Right renal cortex interstitium (tissue), 3 donors: Measurements from ENCODE around the gene POLR2A. TPM values are rescaled to one million over a fixed set of nuclear protein-coding genes. Genes with fewer than 3 reads are reported as not detected.

ENCODE experiments used
- DNase-seq, 3 donors: peaks; one replicate each; pipeline ENCODE4 v3.0.0-alpha.2; 2013; ENCODE audit warnings: low read depth in 3 of 3, low spot score in 2 of 3
- polyA plus RNA-seq, 3 donors: library from polyadenylated mRNA; unstranded; fragments of 120-200 nt; gene quantifications; one replicate each; pipeline ENCODE4 v1.2.1, GENCODE V29; 2013; ENCODE audit not compliant: insufficient read length in 3 of 3

The POLR2A gene
- 100 to 1,000 TPM; 108 to 118 (median 118) TPM for polyA plus RNA-seq

DNA sequence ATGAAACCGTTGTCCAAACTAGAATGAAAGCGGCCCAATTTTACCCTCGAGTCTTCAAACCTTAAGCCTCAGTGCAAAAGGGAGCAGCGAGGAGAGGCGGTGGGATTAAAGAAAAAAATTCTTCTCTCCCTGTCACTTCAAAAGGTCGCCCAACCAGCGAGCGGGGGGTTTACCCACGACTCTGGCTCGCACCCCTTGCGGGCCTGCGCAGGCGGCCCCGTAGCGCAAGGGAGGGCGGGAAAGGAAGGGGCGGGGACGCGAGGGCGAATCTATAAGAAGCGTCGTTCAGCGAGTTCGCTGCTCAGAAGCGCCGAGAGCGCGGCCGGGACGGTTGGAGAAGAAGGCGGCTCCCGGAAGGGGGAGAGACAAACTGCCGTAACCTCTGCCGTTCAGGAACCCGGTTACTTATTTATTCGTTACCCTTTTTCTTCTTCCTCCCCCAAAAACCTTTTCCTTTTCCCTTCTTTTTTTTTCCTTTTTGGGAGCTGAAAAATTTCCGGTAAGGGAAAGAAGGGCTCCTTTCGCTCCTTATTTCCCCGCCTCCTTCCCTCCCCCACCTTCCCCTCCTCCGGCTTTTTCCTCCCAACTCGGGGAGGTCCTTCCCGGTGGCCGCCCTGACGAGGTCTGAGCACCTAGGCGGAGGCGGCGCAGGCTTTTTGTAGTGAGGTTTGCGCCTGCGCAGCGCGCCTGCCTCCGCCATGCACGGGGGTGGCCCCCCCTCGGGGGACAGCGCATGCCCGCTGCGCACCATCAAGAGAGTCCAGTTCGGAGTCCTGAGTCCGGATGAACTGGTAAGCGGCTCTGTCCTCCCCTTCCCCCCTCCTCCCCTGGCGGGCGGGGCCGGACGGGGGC lies at the start of gene POLR2A:
POLR2A (plus strand) TSS at position 300 of the 852 bp plus-strand sequence.
- peak; percentile 95 to 98 (median 96) for DNase-seq

DNA sequence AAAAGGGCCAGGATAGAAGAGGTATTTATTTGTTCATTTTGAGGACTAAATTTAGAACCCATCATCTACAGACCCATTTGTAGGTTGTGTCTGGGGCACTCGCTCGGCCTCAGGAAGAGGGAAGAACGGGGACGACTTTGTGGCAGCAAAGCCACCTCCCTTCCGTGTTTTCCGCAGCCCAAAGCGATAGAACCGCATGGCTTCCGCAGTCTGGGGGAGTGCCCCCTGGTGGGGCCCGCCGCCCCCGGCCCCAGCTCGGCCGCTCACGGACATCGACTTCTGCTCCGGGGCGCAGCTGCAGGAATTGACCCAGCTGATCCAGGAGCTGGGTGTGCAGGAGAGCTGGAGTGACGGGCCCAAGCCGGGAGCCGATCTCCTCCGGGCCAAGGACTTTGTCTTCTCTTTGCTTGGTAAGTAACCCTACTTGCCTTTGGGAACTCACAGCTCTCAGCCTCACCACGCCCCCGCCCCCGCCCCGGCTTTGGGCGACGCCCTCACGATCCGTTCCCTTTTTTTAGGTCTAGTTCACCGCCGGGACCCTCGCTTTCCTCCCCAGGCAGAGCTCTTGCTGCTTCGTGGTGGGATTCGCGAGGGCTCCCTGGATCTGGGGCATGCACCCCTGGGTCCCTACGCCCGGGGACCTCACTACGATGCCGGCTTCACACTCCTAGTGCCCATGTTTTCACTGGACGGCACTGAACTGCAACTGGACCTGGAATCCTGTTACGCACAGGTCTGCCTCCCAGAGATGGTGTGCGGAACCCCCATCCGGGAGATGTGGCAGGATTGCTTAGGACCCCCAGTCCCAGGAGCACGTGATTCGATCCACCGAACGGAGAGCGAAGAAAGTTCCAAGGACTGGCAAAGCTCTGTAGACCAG lies 48.2 kb upstream of the POLR2A start:
- DNase-seq, result no peak

GRCh38 chr17:7436556-7437368 lies 47.4 kb upstream of the POLR2A start:
- no peak for DNase-seq

- DNase-seq, result no peak
Observed at GRCh38 chr17:7437369-7437863, 46.8 kb upstream of the POLR2A start.

- no peak for DNase-seq
Observed at GRCh38 chr17:7437950-7438614, 46.1 kb upstream of the POLR2A start.

GRCh38 chr17:7438656-7439460 lies 45.3 kb upstream of the POLR2A start:
- no peak for DNase-seq

DNA sequence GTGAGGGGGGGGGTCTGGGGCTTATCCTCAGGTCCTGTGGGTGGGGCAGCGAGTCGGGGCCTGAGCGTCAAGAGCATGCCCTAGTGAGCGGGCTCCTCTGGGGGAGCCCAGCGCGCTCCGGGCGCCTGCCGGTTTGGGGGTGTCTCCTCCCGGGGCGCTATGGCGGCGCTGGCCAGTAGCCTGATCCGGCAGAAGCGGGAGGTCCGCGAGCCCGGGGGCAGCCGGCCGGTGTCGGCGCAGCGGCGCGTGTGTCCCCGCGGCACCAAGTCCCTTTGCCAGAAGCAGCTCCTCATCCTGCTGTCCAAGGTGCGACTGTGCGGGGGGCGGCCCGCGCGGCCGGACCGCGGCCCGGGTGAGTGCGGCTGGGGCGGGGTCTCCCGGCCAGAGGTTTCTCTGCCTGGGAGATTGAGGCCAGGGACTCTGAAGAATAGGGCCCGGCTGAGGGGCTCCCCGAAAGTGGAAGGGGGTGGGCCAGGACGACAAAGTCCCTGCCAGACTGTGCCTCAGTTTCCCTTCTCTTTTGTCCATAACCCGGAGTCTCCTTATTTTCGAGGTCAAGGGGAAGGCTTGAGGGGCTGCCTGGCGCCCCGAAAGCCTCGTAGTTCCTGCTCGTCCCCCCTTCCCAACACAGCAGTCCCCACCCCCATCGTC lies 44.6 kb upstream of the POLR2A start, which contains the start of gene FGF11:
FGF11 (plus strand) TSS at position 51 of the 651 bp plus-strand sequence; CDS start at position 160, 109 bp downstream.
- DNase-seq, result no peak

- DNase-seq, result no peak
Observed at GRCh38 chr17:7440113-7440833, 43.9 kb upstream of the POLR2A start.

- no peak for DNase-seq
Observed at GRCh38 chr17:7440834-7441195, 43.4 kb upstream of the POLR2A start.

DNA sequence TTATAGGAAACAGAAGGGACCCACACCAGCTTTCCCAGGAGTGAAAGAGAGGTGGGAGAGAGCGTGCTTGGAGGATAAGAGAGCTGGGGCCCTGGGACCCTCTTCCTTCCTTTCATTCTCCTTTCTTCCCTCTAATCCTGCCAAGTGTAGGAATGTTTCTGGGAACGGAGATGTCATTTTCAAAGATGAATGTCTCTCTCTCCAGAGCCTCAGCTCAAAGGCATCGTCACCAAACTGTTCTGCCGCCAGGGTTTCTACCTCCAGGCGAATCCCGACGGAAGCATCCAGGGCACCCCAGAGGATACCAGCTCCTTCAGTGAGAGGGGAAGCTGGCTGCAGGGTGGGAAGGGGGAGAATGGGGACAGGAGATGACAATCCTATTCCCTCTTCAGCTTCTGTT lies 42.9 kb upstream of the POLR2A start:
- no peak for DNase-seq

DNA sequence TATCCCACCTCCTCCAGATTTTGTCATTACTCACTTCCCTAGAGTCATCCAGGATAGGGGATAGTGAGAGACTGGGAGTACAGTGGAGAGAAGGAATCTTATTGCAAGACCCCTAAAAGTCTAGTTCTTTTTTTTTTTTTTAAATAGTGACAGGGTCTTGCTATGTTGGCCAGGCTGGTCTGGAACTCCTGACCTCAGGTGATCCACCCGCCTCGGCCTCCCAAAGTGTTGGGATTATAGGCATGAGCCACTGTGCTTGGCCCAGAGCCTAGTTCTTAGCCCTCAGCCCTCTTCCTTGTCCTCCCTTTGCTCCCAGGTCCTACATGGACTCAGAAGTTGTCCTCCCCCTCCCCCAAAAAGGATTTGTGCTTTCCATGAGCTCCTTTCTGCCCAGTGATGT lies 42.0 kb upstream of the POLR2A start:
- no peak for DNase-seq

DNA sequence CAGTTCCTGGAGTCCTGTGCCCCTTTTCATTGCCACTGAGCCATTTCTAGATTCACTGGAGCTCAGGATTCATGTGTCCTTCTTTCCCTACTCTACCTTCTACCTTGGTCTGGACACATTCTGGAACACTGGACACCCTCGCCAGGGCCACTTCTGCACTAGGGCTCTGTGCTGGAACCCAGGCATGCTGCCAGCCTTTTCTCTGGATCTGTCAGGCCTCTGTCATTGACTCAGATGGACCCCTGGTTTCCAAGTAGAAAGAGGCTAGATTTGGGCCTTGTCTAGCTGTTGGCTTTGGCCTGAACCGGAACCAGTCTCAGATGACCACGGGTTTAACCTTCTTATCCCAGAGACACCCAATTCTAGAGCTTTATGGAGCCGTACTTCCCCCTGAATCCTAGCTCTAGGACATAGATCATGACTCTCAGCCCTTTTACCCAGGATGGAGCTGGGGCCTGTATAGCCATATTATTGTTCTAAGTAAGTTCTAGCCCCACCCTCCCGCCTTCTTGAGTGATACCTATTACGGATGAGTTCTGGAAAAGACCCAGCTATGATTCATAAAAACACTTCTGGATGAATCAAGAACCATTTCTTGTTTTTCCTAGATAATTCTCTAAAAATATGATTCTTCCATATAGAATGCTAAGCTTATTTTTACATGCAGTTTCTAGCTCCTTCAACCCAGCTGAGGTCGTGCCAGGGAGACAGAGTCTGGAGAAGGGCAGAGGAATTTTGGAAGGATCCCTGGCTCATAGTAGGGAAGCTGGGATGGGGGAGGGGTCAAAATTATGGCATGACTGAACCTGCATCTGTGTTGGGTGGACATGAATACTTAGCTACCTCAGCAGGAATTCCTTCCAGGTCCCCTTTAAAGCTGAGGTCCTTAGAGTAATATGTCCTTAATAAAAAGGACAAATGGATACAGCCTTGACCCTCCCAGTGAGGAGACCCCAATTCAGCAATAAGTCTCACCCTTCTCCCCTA lies 40.4 kb upstream of the POLR2A start:
- no peak for DNase-seq

- no peak for DNase-seq
Observed at GRCh38 chr17:7444682-7445618, 39.2 kb upstream of the POLR2A start, which contains the start of gene CHRNB1. TSS of gene CHRNB1 (plus strand) at chr17:7445061. CDS start at chr17:7445128, 67 bp downstream.

DNA sequence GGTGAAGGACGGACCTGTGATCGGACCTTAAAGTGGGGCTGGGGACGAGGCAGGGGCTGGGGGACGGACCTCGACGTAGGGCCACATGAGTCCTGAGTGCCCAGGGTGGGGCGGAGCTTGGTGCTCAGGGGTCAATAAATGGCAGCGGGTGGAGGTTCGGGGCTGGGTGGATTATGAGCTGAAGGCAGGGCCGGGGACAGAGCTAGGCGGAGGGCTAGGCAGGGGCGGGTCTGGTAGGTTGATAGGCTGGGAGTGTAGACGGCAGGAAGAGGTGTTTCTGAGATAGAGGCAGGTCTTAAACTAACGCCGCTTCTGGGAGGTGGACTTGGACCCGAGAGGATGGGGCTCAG lies 38.6 kb upstream of the POLR2A start:
- no peak for DNase-seq

DNA sequence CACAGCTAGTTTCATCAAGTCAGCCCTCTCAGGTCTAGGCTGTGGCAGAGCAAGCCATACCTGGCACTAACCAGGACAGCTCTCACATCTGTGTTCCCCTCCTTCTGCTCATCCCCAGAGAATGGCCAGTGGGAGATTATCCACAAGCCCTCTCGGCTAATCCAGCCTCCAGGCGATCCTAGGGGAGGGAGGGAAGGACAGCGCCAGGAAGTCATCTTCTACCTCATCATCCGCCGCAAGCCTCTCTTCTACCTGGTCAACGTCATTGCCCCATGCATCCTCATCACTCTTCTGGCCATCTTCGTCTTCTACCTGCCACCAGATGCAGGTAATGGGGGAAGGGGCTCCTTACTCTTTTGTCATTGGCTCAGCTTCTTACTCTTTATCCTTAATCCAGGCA lies 35.7 kb upstream of the POLR2A start:
- no peak for DNase-seq
